Dedifferentiated amniotic fluid mesenchymal stem cell (primary cell): ENCODE data around the gene AQR.
"Not testable (repeated sequence)": the region's sequence is repeated elsewhere in the genome, so short reads cannot be mapped to it uniquely, and the experiment has no call there.

Source experiments
- DNase-seq: peaks from one replicate; pipeline ENCODE4 v3.0.0-alpha.2; 2016; ENCODE audit errors: extremely low spot score

Gene AQR

DNA sequence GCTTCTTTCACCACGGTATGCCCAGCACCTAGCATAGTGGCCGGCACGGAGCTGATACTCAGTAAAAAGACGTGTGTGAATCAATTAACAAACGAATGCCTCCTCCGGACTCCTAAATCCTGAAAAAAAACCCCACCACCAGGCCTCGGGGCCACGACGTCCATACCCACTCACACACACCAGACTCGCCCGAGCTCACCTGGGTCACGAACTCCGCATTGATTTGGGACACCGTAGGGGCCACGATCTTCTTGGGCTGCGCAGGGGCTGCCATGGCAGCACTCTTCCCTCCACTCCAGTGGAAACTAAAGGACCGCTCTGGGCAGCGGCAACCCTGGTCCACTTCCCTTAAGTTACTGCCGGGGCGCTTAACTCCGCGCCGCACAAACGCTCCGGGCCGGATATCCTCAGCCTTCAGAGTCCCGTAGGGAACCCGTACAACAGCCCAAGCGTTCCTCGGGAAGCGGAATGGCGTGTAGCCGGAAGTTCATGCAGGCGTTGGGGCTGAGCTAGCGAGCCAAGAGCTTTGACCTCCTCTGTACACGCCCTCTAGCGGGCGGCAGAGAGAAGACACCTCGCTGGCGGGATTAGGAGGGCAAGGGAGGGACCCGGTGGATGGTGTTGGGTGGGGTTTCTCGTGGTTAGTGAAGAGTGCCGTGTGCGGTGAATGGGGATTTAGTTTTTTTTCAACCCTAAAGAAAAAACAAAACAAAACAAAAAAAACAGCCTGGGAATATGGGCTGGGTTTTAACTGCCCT lies at the start of gene AQR:
AQR (minus strand) TSS at position 403 of the 758 bp plus-strand sequence; CDS start at position 274, 129 bp downstream.
- peak; percentile 98 for DNase-seq

DNA sequence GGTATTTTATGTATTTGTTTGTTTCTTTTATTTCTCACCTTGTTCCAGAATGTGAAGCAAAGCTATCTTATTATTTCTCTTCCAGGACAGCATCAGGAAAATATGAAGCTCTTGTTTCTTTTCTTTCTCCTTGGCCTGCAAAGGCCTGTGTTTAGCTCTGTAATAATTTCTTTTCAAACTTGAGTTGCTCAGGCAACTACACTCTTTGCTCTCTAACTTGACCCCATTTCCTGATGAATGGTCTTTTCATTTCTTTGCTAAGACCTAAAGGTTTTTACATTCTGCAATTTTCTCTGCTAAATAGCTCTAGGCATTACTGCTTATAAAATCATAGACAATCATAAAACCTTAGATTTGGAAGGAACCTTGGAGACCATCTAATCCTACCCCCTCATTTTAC lies 44.7 kb upstream of the AQR start:
- no peak for DNase-seq

DNA sequence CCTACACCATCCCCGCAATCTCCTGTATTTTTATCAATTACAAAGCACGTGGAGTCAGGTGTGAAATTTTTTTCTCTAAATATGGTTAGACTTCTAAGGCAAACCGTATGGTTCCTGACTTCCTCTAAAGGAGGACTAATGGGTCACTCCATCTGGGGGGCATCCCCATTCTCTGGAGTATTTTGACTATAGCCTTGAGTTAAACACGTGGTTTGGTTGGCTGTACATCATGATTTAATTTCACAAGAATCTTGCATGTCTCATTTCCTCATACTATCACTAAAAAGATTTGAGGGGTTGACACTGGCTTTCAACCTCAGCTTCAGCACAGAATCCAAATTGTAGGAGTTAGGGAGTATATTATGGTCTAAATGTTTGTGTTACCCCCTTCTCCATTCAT lies 43.8 kb upstream of the AQR start:
- no peak for DNase-seq

DNA sequence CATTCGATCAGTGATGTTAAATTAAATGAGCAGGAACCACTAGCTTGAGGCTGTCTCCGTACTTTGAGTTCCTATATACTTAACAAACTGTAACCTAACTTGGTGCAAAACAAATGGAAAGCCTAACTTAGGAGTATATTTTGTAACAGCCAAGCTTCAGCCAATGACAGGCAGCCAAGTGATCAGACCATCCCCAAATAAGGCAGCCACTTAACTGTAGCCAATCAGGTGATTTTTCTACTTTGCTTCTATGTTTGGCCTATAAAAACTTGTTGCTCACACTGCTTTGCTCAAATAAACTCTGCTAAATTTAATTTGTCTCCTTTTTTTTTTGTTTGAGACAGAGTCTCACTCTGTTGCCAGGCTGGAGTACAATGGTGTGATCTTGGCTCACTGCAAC lies 37.9 kb upstream of the AQR start:
- no peak for DNase-seq

DNA sequence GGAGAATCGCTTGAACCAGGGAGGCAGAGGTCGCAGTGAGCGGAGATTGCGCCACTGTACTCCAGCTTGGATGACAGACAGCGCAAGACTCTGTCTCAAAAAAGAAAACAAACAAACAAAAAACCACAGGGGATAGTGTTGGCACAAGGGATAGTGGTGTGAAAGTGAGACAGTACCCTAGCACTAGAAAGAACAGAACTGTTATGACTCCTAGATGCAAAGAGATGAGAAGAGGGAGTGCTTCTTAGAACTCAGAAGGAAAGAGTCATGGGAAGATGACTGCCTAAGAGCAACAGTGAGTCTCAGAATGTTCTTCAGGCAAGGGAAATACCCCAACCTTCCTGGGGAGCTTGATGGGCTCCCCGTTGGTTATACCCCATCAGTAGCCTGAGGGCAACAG lies 36.4 kb upstream of the AQR start:
- DNase-seq: no peak

DNA sequence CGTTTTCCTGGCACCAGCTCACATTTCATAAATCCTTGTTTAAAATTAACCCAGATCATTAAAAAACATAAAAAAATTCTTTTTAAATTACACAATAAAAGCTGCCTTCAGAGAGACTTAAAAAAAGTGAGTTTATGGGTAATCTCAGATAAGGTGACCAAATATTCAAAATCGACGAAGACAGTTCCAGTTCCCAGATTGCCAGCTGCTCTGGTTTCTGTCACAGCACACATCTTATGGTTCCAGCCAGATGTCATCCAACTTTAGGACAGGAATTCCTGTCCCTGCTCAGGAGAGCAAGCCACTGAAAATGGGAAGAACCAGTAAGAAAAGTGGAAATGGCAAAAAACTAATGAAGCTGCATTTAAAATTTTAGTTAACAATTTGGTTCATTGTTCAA lies 34.4 kb upstream of the AQR start:
- DNase-seq: no peak

DNA sequence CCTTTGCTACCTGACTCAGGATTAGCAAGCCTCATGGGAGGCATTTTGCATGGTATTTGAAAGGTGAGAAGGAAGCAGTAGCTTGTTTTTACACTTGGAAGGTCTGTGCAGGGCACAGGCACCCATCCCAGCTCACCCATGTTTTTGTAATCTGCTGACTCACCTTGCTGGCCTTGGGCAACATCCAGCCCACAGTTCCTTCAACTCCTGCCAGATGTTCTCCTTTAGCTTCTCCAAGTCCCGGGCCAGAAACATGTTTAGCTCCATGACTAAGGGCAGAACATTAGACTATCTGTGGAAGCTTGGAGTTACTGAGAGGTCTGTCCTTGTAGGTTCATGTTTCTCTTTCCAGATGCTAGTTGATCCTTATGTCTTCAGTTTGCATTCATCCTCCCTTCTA lies 31.0 kb upstream of the AQR start:
- DNase-seq: no peak

DNA sequence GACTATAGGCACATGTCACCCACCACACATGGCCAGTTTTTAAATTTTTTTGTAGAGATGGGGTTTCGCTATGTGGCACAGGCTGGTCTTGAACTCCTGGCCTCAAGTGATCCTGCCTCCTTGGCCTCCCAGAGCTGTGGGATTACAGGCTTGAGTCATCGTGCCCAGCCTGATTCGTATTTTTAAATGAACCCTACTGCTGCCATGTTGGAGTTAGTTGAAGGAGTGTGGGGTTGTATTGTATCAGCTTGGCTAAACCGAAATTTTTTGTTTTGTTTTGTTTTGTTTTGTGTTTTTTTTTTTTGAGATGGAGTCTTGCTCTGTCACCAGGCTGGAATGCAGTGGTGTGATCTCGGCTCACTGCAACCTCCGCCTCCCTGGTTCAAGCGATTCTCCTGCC lies 30.4 kb upstream of the AQR start:
- no peak for DNase-seq

DNA sequence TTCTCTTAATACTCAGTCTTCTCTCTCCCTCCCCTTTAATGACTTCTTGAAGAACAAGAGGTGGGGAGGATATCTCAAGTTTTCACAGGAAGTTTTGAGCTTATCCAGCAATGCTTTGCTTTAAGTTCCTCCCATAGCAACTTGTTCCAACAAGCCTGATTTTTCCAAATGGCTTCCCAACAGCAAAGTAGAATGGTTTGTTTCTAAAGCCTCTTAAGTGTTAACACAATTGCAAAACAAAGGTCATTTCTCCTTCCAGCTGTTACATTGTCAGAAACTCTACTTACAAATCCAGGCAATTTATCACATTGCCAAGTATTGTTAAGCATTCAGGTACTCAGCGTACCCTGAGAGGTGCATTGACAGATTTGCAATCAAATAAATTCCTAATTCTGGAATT lies 25.4 kb upstream of the AQR start:
- DNase-seq: peak; percentile 6

DNA sequence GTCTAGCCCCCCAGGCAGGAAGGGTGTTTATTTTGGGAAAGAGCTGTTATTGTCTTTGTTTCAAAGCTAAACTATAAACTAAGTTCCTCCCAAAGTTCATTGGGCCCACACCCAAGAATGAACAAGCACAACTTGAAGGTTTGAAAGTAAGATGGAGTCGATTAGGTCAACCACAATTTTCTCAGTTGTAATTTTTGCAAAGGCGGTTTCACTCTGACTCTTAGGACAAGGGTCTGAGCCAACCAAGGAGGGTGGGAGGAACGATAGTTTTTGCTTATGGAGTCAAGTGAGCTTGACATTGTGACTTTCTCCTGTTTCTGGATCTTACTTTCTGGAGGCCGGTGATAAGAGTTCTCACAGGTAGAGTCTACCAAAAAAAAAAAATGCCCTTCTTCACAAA lies 24.3 kb upstream of the AQR start:
- peak; percentile 3 for DNase-seq

DNA sequence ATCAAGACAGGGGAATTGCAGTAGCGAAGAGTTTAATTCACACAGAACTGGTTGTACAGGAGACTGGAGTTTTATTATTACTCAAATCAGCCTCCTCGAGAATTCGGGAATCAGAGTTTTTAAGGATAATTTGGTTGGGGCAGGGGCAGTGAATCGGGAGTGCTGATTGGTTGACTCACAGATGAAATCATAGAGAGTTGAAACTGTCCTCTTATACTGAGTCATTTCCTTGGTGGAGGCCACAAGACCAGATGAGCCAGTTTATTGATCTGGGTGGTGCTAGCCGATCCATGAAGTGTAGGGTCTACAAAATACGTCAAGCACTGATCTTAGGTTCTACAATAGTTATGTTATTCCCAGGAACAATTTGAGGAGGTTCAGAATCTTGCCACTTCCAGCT lies 23.9 kb upstream of the AQR start:
- peak; percentile 7 for DNase-seq

DNA sequence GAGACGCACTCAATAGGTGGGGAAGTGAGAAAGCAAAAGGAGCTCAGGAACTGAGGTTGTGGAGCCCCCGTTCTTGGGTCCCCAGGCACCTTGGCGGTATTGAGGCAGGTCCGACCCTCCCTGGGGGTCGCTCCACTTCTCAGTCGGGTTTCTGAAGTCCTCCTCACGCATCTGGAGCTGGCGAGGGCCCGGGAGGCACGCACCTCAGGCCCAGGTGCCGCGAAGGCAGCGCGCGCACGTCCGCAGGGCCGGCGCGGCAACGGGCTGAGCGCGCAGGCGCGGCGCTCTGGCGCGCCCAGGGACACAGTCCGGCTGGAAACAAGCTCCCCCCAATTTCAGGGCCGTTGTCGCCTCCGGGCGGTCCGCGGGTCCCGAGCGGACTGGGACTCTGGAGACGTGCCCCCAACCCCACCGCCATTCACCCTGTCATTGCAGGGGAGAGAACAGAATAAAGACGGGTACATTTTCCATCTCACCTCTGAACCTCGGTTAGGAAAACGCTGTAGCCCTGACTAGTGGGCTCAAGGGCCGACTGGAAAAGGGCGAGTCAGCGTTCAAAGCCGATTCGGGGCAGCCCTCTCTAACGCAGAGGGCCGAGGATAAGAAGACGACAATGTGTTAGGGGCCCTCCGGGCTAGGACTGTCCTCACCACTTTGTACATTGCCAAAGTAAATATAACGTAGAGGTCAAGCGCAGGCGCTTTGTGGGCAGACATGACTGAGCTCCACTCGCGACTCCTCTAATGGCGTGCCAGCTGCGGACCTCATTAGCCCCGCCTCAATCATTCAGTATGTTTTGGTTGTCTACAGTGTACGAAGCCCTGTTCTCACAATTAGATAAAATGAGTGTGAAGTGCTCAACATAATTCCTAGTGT lies 18.7 kb upstream of the AQR start, which contains the start of gene ZNF770:
ZNF770 (minus strand) TSS at position 261 of the 876 bp plus-strand sequence. CDS start 4,853 bp downstream, outside the sequence.
- DNase-seq: peak; percentile 63

DNA sequence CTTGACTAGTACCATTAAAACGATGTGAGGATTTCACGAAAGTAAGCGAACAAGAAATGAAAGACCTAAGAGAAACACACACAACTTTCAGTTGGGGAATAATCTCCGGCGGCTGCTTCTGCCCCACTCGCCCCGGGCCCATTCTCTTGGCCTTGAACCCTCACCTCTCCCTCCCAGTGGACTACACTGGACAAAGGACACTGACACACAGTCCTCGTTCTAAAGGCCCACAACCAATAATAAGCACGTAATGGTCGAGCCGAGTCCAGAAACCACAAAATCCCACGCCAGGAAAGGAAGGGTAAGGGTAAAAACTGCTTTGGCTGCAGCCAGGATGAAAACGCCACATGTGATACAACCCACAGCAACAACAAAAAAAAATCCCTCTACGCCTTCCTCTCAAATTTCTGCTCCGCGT lies 18.1 kb upstream of the AQR start:
- DNase-seq: peak; percentile 35

DNA sequence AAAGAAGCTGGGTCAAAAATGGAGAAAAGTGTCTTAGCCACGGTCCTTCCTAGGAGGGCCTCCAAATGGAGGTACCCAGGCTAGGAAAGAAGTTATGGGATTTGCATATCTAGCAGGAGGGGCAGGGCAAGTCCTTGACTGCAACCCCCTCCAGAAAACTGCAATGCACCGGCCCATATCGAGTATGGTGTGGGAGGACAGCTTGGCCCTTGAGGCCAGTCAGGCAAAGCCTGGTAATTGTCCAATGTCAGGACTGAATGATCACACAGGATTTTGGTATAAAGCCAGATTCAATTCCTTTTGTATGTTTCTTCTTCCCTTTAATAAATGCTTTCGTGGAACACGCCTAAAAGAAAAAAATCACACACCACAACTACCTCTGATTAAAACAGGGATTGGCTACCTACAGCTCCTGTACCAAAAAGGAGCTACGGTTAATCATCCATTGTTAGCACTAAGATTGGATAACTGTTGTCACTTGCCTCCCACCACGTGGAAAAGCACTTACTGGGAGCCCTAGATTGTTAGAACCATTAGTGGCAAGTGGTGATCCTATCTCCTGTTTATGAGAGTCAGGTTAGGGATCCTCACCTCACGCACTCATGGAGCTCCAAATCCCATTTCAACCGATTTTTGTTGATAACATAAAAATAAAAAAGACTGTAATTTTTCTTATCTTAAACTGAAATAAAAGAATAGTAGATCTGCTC lies 17.4 kb upstream of the AQR start:
- no peak for DNase-seq

DNA sequence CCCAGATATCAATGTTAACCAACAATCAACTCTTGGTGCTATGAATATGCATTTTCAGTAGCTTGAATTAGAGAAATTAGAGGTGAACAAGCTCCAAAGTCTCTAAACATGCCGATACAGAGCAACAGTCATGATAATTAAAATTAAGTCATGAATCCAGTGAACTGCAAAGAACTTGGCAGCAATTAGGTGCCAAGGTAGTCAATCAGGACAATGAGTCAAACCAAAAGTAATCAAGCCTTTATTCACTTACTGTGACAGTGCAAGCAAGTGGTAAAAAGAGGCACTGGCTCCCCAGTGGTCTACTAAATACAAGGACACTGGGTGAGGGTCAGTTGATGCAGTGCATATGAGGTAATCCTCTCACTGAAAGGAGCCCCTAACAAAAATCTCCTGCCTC lies 16.8 kb upstream of the AQR start:
- DNase-seq: no peak

DNA sequence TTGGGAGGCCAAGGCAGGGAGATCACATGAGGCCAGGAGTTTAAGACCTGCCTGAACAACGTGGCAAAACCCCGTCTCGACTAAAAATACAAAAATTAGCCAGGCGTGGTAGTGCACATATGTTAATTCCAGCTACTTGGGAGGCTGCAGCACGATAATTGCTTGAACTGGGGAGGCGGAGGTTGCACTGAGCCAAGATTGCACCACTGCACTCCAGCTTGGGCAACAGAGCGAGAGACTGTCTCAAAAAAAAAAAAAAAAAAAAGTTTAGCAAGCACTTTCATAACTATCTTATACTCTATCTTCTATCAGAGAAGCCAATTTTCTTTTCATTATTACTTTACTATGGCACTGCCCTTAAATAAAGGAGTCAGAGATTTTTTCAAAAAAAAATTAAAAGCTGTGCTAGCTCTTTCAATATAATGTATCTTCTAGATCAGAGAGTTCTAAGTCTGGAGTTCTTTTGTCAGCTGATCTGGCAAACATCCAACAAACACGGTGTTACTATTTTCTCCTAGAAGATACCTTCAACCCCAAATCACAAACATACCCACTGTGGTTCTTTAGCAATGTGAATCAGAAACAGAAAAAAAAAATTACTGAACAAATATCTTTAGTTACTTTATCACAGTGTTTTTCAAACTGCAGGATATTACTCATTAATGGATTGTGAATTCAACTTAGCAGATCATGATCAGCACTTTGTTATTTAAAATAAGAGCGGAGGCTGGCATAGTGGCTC lies 15.5 kb upstream of the AQR start:
- no peak for DNase-seq

DNA sequence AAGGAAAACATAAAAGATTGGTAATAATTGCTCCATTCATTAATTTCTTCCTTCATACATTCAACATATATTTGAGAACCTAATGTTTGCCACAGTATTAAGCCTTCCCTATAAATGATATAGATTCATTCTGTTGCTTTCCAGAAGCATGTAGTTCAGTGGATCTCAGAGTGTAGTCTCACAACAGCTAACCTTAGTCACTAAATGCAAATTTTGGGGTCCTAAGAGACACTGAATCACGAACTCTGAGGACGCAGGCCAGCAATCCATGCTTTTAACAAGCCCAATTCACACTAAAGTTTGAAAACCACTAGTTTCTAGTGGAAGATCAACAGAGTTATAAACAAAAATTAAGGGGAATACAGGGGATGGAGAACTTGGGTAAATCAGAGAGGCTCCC lies 7.2 kb upstream of the AQR start:
- no peak for DNase-seq

DNA sequence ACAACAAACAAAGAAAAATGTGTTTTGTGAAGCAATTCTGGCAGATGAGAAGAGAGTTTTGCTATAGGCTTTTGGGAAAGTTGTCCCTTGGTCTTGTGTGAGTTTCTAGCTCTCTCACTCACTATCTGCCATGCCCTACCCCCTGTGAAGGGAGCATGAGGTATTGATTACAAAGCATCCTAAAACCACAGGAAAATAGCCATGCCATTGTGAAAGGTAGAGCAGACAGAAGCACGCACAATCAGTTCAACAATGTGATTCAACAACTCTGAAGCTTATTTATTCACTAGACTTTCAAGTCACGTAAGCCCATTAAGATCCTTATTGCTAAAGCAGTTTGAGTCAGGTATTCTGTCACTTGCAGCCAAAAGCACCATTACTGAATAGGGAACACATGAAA lies 6.5 kb upstream of the AQR start:
- DNase-seq: no peak

DNA sequence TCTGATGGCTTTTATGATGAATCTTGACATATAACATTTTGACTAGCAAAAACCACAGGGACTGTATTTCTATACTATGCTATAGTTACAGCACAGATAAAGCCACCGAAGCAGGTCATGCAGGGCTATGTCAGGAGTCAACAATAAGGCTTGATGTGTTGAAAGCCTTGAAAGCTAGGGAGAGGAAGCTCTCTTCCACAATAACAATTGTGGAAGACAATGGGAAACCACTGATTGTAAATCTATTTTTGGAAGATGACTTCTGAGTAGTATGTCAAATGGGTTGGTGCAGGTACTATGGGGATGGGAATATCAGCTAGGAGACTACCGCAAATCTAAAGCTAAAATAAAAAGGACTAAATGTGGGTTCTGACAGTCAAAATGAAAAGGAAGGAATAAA lies 4.0 kb upstream of the AQR start:
- no peak for DNase-seq

DNA sequence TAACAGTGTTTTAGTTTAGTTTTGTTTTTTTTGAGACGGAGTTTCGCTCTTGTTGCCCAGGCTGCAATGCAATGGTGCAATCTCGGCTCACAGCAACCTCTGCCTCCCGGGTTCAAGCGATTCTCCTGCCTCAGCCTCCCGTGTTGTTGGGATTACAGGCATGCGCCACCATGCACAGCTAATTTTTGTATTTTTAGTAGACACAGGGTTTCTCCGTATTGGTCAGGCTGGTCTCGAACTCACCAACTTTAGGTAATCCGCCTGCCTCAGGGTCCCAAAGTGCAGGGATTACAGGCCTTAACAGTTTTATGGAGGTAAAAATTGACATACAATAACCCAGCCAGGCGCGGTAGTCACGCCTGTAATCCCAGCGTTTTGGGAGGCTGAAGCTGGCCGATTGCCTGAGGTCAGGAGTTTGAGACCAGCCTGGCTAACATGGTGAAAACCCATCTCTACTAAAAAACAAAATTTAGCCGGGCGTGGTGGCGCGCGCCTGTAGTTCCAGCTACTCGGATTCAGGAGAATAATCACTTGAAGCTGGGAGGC lies 629 bp upstream of the AQR start:
- DNase-seq: not testable (repeated sequence)

DNA sequence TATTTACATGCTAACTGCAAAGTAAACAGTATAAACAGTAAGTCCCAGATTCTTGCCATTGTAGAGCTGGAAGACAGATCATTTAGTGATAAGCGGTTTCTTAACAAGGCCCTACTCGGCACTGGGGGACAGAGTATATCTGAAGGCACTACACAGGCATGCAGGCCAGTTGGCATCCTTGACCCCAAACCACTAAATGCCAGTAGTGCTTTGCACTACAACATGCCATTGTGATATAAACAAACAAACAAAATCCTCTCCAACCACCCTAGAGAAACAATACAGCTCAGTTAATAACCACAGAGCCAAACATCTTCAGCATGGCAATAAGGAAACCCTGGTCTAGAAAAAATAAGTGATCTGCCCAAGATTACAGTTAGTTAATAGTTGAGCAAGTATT lies 5.3 kb downstream of the AQR start:
- DNase-seq: no peak
